Vagina (tissue), 2 donors: ENCODE measurements around the gene EBF4. TPM values are rescaled to one million over a fixed set of nuclear protein-coding genes. Genes with fewer than 3 reads are reported as not detected.

ENCODE experiments used
- DNase-seq, 2 donors: peaks; one replicate each; pipeline ENCODE4 v3.0.0-alpha.2; 2017; ENCODE audit errors: extremely low spot score in 2 of 2
- H3K27ac ChIP-seq: fragments of 200-600 bp; sonication (generic); one replicate; pipeline ENCODE4 v1.5.1; 2019
- H3K27me3 ChIP-seq: fragments of 200-600 bp; sonication (generic); one replicate; pipeline ENCODE4 v1.5.1; 2019
- H3K36me3 ChIP-seq, 2 donors: fragments of 200-600 bp; sonication (generic); one replicate each; pipeline ENCODE4 v1.5.1; 2017 to 2019
- H3K4me1 ChIP-seq: fragments of 200-600 bp; sonication (generic); one replicate; pipeline ENCODE4 v1.5.1; 2019
- H3K4me3 ChIP-seq, 2 donors: fragments of 200-600 bp; sonication (generic); 1 replicate in 1 of 2; 2 replicates in 1 of 2; pipeline ENCODE4 v1.5.1; 2016 to 2019
- H3K9me3 ChIP-seq: fragments of 200-600 bp; sonication (generic); one replicate; pipeline ENCODE4 v1.5.1; 2019
- CTCF ChIP-seq, 3 experiments: fragments of 450-650 bp in 2 of 3; fragments of 200-600 bp in 1 of 3; sonication (generic) in 1 of 3; IDR thresholded peaks; one replicate each; pipeline ENCODE4 v1.5.1; 2017 to 2019; ENCODE audit warnings: antibody characterized with exemption in 3 of 3, mild to moderate bottlenecking in 2 of 3, moderate library complexity in 2 of 3
- POLR2A ChIP-seq, 2 donors: fragments of 450-650 bp; IDR thresholded peaks; one replicate each; pipeline ENCODE4 v1.6.1; 2017; ENCODE audit warnings: antibody characterized with exemption in 2 of 2, mild to moderate bottlenecking in 2 of 2, moderate library complexity in 2 of 2
- POLR2AphosphoS5 ChIP-seq, 2 donors: sonication (generic); formaldehyde crosslinking; IDR thresholded peaks; one replicate each; pipeline ENCODE4 v1.9.0; 2017; ENCODE audit warnings: antibody characterized with exemption in 2 of 2, mild to moderate bottlenecking in 2 of 2, low read depth in 1 of 2; ENCODE audit not compliant: insufficient read depth in 1 of 2
- intact Hi-C: fragments of 100-400 bp; cut with DNase I; formaldehyde crosslinking; loops from one replicate; pipeline ENCODE4 v1.15.1; 2023
- total RNA-seq: library from RNA; depleted of rRNA; stranded (reverse); fragments of >200 nt; gene quantifications from one replicate; pipeline ENCODE4 v1.2.3, GENCODE V29; 2016

Gene EBF4
- total RNA-seq, 1 donor from 2014 or later: 23.1 TPM

- H3K27me3 ChIP-seq: no peaks in the 10 kb centered on the region
- no peaks in the 10 kb centered on the region for H3K9me3 ChIP-seq
- H3K27ac ChIP-seq: no peak overlapping the region
- TF ChIP-seq POLR2AphosphoS5 (IDR thresholded peaks at IDR 0.05; ENCODE audit: insufficient read depth in 1 of 2, low read depth in 1 of 2): no peak
- no peak for TF ChIP-seq POLR2A (IDR thresholded peaks at IDR 0.05)
- no peak for TF ChIP-seq CTCF (IDR thresholded peaks at IDR 0.05)
- no peaks in the 10 kb centered on the region for H3K36me3 ChIP-seq
- peaks cover 2% of the 10 kb centered on the region for H3K4me1 ChIP-seq
- intact Hi-C loops: no loop called here
- no peak for DNase-seq
- H3K4me3 ChIP-seq: no peak overlapping the region
These were observed 100.9 kb downstream of the EBF4 start for GRCh38 chr20:2793471-2793870.

GRCh38 chr20:2794202-2794748 lies 101.7 kb downstream of the EBF4 start:
- no peaks in the 10 kb centered on the region for H3K9me3 ChIP-seq
- H3K27ac ChIP-seq: no peak overlapping the region
- H3K4me1 ChIP-seq: peaks cover 10% of the 10 kb centered on the region
- no peak overlapping the region for H3K4me3 ChIP-seq
- no peaks in the 10 kb centered on the region for H3K27me3 ChIP-seq
- no peak for DNase-seq
- no peak for TF ChIP-seq POLR2A (IDR thresholded peaks at IDR 0.05)
- no peak for TF ChIP-seq POLR2AphosphoS5 (IDR thresholded peaks at IDR 0.05; ENCODE audit: insufficient read depth in 1 of 2, low read depth in 1 of 2)
- no peak for TF ChIP-seq CTCF (IDR thresholded peaks at IDR 0.05)
- intact Hi-C loops: no loop called here
- H3K36me3 ChIP-seq: no peaks in the 10 kb centered on the region

- no peaks in the 10 kb centered on the region for H3K27me3 ChIP-seq
- no peaks in the 10 kb centered on the region for H3K36me3 ChIP-seq
- intact Hi-C loops: no loop called here
- TF ChIP-seq POLR2AphosphoS5 (IDR thresholded peaks at IDR 0.05; ENCODE audit: insufficient read depth in 1 of 2, low read depth in 1 of 2) (no peak), CTCF (IDR thresholded peaks at IDR 0.05) (no peak), POLR2A (IDR thresholded peaks at IDR 0.05) (no peak)
- H3K27ac ChIP-seq: no peak overlapping the region
- H3K4me1 ChIP-seq: peaks cover 16% of the 10 kb centered on the region
- DNase-seq: no peak
- H3K9me3 ChIP-seq: no peaks in the 10 kb centered on the region
- H3K4me3 ChIP-seq: no peak overlapping the region
These were observed 102.4 kb downstream of the EBF4 start for GRCh38 chr20:2794866-2795447.

- intact Hi-C loops: no loop called here
- Histone ChIP-seq H3K4me3 (no peak overlapping the region), H3K36me3 (no peaks in the 10 kb centered on the region), H3K27me3 (no peaks in the 10 kb centered on the region), H3K27ac (no peak overlapping the region), H3K9me3 (no peaks in the 10 kb centered on the region), H3K4me1 (peaks cover 20% of the 10 kb centered on the region)
- no peak for DNase-seq
- no peak for TF ChIP-seq CTCF (IDR thresholded peaks at IDR 0.05)
- TF ChIP-seq POLR2AphosphoS5 (IDR thresholded peaks at IDR 0.05; ENCODE audit: insufficient read depth in 1 of 2, low read depth in 1 of 2): no peak
- TF ChIP-seq POLR2A (IDR thresholded peaks at IDR 0.05): no peak
These were observed 102.9 kb downstream of the EBF4 start for GRCh38 chr20:2795451-2795850.

GRCh38 chr20:2796011-2796660 lies 103.6 kb downstream of the EBF4 start:
- intact Hi-C loops: no loop called here
- Histone ChIP-seq H3K27ac (no peak overlapping the region), H3K4me1 (peaks cover 27% of the 10 kb centered on the region), H3K4me3 (no peak overlapping the region), H3K36me3 (no peaks in the 10 kb centered on the region), H3K27me3 (no peaks in the 10 kb centered on the region), H3K9me3 (no peaks in the 10 kb centered on the region)
- TF ChIP-seq POLR2AphosphoS5 (IDR thresholded peaks at IDR 0.05; ENCODE audit: insufficient read depth in 1 of 2, low read depth in 1 of 2): no peak
- no peak for TF ChIP-seq CTCF (IDR thresholded peaks at IDR 0.05)
- TF ChIP-seq POLR2A (IDR thresholded peaks at IDR 0.05): no peak
- DNase-seq: no peak
